ENCODE data around the gene GPX3.

DNA sequence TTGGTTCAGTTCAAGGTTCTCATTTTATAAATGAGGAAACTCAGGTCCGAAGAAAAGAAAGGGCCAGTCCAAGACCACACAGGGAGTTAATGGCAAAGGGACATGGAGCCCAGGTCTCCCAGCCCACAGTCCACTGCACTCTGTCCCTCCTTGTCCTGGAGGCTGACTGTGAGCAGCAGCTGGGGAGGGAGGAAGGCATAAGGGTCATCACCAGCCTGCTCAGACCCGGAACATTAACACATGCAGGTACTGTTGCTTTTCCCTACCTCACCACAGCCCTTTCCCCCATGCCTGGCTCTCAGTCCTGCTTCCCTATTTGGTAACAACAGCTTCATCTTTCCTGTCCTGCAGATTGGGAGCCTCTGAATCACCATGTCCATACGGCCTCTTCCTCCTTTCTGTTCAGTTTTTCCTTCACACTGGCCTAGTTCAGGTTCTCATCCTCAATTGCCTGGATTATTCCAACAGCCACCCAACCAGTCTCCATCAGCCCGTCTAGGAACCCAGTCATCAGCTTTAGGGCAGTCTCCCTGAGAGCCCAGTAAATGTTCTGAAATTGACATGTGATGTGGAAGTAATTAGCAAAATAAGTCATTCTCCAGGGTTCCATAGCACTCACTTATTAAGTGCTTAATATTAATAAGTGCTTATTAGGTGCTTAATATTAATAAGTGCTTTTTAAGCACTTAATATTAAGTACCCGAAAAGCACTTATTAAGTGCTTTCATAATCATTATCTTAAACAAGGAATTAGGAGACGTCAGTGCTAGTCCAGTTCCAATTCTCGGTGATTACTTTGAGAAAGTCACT lies 4.3 kb downstream of the GPX3 start:
- TF ChIP-seq, protein P1, sequence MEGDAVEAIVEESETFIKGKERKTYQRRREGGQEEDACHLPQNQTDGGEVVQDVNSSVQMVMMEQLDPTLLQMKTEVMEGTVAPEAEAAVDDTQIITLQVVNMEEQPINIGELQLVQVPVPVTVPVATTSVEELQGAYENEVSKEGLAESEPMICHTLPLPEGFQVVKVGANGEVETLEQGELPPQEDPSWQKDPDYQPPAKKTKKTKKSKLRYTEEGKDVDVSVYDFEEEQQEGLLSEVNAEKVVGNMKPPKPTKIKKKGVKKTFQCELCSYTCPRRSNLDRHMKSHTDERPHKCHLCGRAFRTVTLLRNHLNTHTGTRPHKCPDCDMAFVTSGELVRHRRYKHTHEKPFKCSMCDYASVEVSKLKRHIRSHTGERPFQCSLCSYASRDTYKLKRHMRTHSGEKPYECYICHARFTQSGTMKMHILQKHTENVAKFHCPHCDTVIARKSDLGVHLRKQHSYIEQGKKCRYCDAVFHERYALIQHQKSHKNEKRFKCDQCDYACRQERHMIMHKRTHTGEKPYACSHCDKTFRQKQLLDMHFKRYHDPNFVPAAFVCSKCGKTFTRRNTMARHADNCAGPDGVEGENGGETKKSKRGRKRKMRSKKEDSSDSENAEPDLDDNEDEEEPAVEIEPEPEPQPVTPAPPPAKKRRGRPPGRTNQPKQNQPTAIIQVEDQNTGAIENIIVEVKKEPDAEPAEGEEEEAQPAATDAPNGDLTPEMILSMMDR (IDR thresholded peaks at IDR 0.05), result no peak
- TF ChIP-seq POLR2A (IDR thresholded peaks at IDR 0.05), result no peak
